ENCODE results near the gene WDR76. TPM values are rescaled to one million over a fixed set of nuclear protein-coding genes. Genes with fewer than 3 reads are reported as not detected.
"Not testable (repeated sequence)": the region's sequence is repeated elsewhere in the genome, so short reads cannot be mapped to it uniquely, and the experiment has no call there.

Gene WDR76
- total RNA-seq, 2 experiments from 2014 or later, result 126 to 170 TPM

DNA sequence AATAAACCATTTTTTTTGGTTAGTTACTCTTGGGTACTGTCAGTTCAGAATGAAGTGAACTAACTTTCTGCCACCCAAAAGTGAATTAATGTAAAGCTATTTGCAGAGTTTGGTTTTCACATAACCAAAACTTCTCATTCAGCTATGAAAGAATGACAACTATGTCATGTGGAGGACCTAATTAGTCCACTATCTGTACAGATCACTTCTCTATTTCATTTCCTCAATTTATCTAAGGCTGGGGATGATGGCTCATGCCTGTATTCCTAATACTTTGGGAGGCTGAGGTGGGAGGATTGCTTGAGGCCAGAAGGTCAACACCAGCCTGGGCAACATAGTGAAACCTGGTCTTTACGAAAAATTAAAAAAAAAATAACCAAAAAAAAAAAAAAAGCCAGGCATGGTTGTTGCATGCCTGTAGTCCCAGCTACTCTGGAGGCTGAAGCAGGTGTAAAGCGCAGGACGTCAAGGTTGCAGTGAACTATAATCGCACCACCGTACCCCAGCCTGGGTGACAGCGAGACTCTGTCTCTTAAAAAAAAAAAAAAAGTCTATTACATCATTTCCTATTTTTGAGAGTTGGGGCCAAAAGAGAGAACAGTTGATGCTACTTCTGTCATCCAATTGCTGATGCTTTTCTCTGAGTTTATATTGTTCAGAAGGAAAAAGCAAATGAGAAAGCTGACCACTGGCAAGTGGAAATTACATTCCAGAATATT is 17.7 kb upstream of the WDR76 start:
- Histone ChIP-seq H3K9me3 (ENCODE audit: low read length) (no peaks in the 10 kb centered on the region), H3K36me3 (ENCODE audit: insufficient read depth, low read length) (peaks cover 94% of the 10 kb centered on the region), H4K20me1 (ENCODE audit: insufficient read depth, low read length) (no peaks in the 10 kb centered on the region; the same call in 1 of the 2 replicates), H3K9me2 (ENCODE audit: insufficient read depth, low read length) (no peaks in the 10 kb centered on the region), H3K4me2 (ENCODE audit: low read length) (peak overlapping the region; percentile 72), H3K4me3 (ENCODE audit: low read depth, low read length, poor library complexity, severe bottlenecking) (peak overlapping the region; percentile 46), H2AFZ (ENCODE audit: low read length) (no peak overlapping the region; the same call in 1 of the 2 replicates), H3K4me1 (ENCODE audit: insufficient read depth, low read length, poor library complexity, severe bottlenecking) (peaks cover 38% of the 10 kb centered on the region), H3K79me2 (ENCODE audit: insufficient read depth, low read depth, low read length) (peaks cover 6% of the 10 kb centered on the region; the same call in 1 of the 2 replicates), H3K27ac (ENCODE audit: low read depth, low read length, poor library complexity, severe bottlenecking) (peak overlapping the region; percentile 96)
- ChIA-PET CTCF (ENCODE audit: unreplicated experiment) (interaction anchor here (0.6 to 2.4 kb wide), 4 partner anchors 9 to 20 kb away, joined by 3 to 6 read pairs (median 4); partner anchors contain the start of genes HYPK, MFAP1 and SERINC4), POLR2A (interaction anchor here (0.6 to 6.1 kb wide), 11 partner anchors 9 to 64 kb away, joined by 3 to 150 read pairs (median 6); partner anchors contain the start of genes ELL3, HYPK, MFAP1 and SERINC4)
- DNase-seq (ENCODE audit: low spot score), result peak; percentile 86
- intact Hi-C loops (cut with micrococcal nuclease; ENCODE audit: unreplicated experiment), result loop anchor here (1.0 to 2.0 kb wide), 3 partner anchors 15 to 20 kb away; partner anchors contain the start of genes MFAP1 and SERF2
- TF ChIP-seq, protein P1, sequence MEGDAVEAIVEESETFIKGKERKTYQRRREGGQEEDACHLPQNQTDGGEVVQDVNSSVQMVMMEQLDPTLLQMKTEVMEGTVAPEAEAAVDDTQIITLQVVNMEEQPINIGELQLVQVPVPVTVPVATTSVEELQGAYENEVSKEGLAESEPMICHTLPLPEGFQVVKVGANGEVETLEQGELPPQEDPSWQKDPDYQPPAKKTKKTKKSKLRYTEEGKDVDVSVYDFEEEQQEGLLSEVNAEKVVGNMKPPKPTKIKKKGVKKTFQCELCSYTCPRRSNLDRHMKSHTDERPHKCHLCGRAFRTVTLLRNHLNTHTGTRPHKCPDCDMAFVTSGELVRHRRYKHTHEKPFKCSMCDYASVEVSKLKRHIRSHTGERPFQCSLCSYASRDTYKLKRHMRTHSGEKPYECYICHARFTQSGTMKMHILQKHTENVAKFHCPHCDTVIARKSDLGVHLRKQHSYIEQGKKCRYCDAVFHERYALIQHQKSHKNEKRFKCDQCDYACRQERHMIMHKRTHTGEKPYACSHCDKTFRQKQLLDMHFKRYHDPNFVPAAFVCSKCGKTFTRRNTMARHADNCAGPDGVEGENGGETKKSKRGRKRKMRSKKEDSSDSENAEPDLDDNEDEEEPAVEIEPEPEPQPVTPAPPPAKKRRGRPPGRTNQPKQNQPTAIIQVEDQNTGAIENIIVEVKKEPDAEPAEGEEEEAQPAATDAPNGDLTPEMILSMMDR (conservative IDR thresholded peaks at IDR 0.05; ENCODE audit: low read length), result no peak
- no peak for TF ChIP-seq EZH2phosphoT487 (IDR thresholded peaks at IDR 0.05; ENCODE audit: borderline replicate concordance, low read depth, low read length)
- BruUV-seq (replicated peaks), result no TSS peak

DNA sequence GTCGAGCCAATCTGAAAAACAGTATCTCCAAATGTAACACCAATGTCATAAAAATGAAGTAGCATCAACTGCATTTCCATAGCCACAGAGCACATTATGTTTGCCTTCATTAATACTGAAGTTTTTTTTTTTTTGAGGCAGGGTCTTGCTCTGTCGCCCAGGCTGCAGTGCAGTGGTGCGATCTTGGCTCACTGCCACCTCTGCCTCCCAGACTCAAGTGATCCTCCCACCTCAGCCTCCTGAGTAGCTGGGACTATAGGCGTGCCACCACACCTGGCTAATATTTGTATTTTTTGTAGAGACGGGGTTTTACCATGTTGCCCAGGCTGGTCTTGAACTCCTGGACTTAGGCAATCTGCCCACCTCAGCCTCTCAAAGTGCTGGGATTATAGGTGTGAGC is 11.7 kb upstream of the WDR76 start:
- Histone ChIP-seq H3K4me1 (ENCODE audit: insufficient read depth, low read length, poor library complexity, severe bottlenecking) (peaks cover 17% of the 10 kb centered on the region), H3K79me2 (ENCODE audit: insufficient read depth, low read depth, low read length) (peaks cover 41% of the 10 kb centered on the region), H3K36me3 (ENCODE audit: insufficient read depth, low read length) (peaks cover 96% of the 10 kb centered on the region)
- H3K27ac ChIP-seq (ENCODE audit: low read depth, low read length, poor library complexity, severe bottlenecking); intact Hi-C loops (cut with micrococcal nuclease; ENCODE audit: unreplicated experiment); CTCF ChIA-PET (ENCODE audit: unreplicated experiment); H2AFZ ChIP-seq (ENCODE audit: low read length); POLR2A ChIA-PET; H3K4me2 ChIP-seq (ENCODE audit: low read length); BruUV-seq (replicated peaks); DNase-seq (ENCODE audit: low spot score); H3K9me3 ChIP-seq (ENCODE audit: low read length); H4K20me1 ChIP-seq (ENCODE audit: insufficient read depth, low read length); H3K9me2 ChIP-seq (ENCODE audit: insufficient read depth, low read length); H3K4me3 ChIP-seq (ENCODE audit: low read depth, low read length, poor library complexity, severe bottlenecking): not testable (repeated sequence)

DNA sequence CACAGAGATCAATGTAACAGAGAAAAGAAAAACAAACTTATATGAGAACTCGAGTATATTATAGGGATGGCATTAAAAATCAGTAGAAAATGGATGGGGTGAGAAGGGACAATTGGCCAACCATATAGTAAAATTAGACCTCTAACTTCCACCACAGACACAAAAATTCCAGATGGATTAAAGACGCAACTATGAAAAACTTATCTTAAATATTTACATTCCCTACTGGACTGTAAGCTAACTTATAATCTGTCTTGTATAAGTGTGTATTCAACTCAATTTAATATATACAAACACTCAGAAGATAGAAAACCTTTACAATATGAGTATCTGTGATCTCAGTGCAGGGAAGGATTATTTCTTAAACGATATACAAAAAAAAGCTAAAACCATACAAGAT is 5.3 kb upstream of the WDR76 start:
- no peak for TF ChIP-seq EZH2phosphoT487 (IDR thresholded peaks at IDR 0.05; ENCODE audit: borderline replicate concordance, low read depth, low read length)
- TF ChIP-seq, protein P1 (conservative IDR thresholded peaks at IDR 0.05; ENCODE audit: low read length), result no peak
- Histone ChIP-seq H3K36me3 (ENCODE audit: insufficient read depth, low read length) (peaks cover 56% of the 10 kb centered on the region), H3K27ac (ENCODE audit: low read depth, low read length, poor library complexity, severe bottlenecking) (peak overlapping the region; percentile 35), H3K4me2 (ENCODE audit: low read length) (peak overlapping the region; percentile 54), H3K79me2 (ENCODE audit: insufficient read depth, low read depth, low read length) (peaks cover 94% of the 10 kb centered on the region), H4K20me1 (ENCODE audit: insufficient read depth, low read length) (peaks cover 9% of the 10 kb centered on the region; the same call in 1 of the 2 replicates), H3K4me3 (ENCODE audit: low read depth, low read length, poor library complexity, severe bottlenecking) (peak overlapping the region; percentile 55), H3K9me3 (ENCODE audit: low read length) (no peaks in the 10 kb centered on the region; the same call in 1 of the 2 replicates), H3K4me1 (ENCODE audit: insufficient read depth, low read length, poor library complexity, severe bottlenecking) (peaks cover 48% of the 10 kb centered on the region), H3K9me2 (ENCODE audit: insufficient read depth, low read length) (no peaks in the 10 kb centered on the region), H2AFZ (ENCODE audit: low read length) (no peak overlapping the region)
- intact Hi-C loops (cut with micrococcal nuclease; ENCODE audit: unreplicated experiment), result no loop called here
- BruUV-seq (replicated peaks), result no TSS peak
- no peak for DNase-seq (ENCODE audit: low spot score)
- CTCF ChIA-PET (ENCODE audit: unreplicated experiment), result no interaction called here
- POLR2A ChIA-PET, result interaction anchor here (0.6 to 9.7 kb wide), 9 partner anchors 9 to 891 kb away, joined by 3 to 150 read pairs (median 6); partner anchors contain the start of genes HYPK and SERINC4

All from OCI-LY7 (cell line).